Psoas muscle (tissue), 8 donors: ENCODE results near the gene DAB2IP. TPM values are rescaled to one million over a fixed set of nuclear protein-coding genes. Genes with fewer than 3 reads are reported as not detected.
A peak's percentile ranks its signal among the peaks of the same experiment; 100 is the strongest.

Experiments used
- ATAC-seq, 4 donors: fragments of 200-7000 bp; cut with Tn5 transposase; one replicate each; pipeline ENCODE4 v1.9.1; 2020; ENCODE audit warnings: moderate library complexity in 3 of 4, mild to moderate bottlenecking in 2 of 4
- DNase-seq, 2 donors: peaks; one replicate each; pipeline ENCODE4 v3.0.0-alpha.2; 2020
- H3K27ac ChIP-seq: fragments of 200-600 bp; one replicate; pipeline ENCODE4 v1.8.0; 2022
- H3K27me3 ChIP-seq, 3 donors: fragments of 200-600 bp in 1 of 3; one replicate each; pipeline versions ENCODE4 v1.6.1 to v1.8.0; 2013 to 2022; ENCODE audit warnings: low read length in 2 of 3, mild to moderate bottlenecking in 2 of 3, moderate library complexity in 1 of 3; ENCODE audit not compliant: insufficient read depth in 3 of 3
- H3K36me3 ChIP-seq, 2 donors: fragments of 200-600 bp in 1 of 2; one replicate each; pipeline versions ENCODE4 v1.6.1 to v1.8.0; 2013 to 2022; ENCODE audit warnings: low read depth in 1 of 2, mild to moderate bottlenecking in 1 of 2, moderate library complexity in 1 of 2; ENCODE audit not compliant: insufficient read depth in 1 of 2
- H3K4me1 ChIP-seq: fragments of 200-600 bp; one replicate; pipeline ENCODE4 v1.8.0; 2022
- H3K4me3 ChIP-seq: fragments of 200-600 bp; one replicate; pipeline ENCODE4 v1.8.0; 2022; ENCODE audit warnings: mild to moderate bottlenecking
- H3K9me3 ChIP-seq: fragments of 200-600 bp; one replicate; pipeline ENCODE4 v1.8.0; 2022
- WGBS, 3 donors: extraction: QIAGEN DNeasy Blood & Tissue Kit; methylation state at CpG; one replicate each; pipeline versions ENCODE4 v1.1.6 to v1.1.7; 2013; 5-methylcytosine and 5-hydroxymethylcytosine counted together
- intact Hi-C, 2 donors: fragments of 100-400 bp; cut with DNase I; formaldehyde crosslinking; loops; one replicate each; pipeline versions ENCODE4 v1.11.0 to v1.14.2; 2022
- polyA plus RNA-seq, 3 donors: library from polyadenylated mRNA; stranded (reverse); fragments of 200-250 nt; gene quantifications; one replicate each; pipeline ENCODE4 v1.2.3, GENCODE V29; 2013
- total RNA-seq, 4 donors: library from RNA; stranded (reverse); fragmentation: NEBNext Ultra II Directional in 2 of 4; extraction: Animal tissue kit (Norgen Biotek cat#: 25700) in 2 of 4; gene quantifications; one replicate each; pipeline versions ENCODE4 v1.2.1 to v1.2.4, GENCODE V29; 2021 to 2023
- TF ChIP-seq, protein P1 (sequence below): fragments of 200-600 bp; IDR thresholded peaks from one replicate; pipeline ENCODE4 v1.8.0; 2022; ENCODE audit warnings: antibody characterized with exemption
- donor health status: healthy with polysubstance abuse.
- donor health status: DM: no; HTN: no; CAD: no; lungs with moderate emphysema.
- donor health status: Bipolar disorder and iron deficiency.
- donor health status: healthy.
- donor health status: DM: yes; HTN: yes; CAD: no.
- donor health status: DM: no; HTN: no; CAD: no.
- donor health status: DM: no; HTN: no; CAD: no.
- donor health status: DM: yes; HTN: yes; CAD: no.

Gene DAB2IP
- total and polyA plus RNA-seq, 7 donors = 14.1 to 66.2 (median 33.4) TPM

DNA sequence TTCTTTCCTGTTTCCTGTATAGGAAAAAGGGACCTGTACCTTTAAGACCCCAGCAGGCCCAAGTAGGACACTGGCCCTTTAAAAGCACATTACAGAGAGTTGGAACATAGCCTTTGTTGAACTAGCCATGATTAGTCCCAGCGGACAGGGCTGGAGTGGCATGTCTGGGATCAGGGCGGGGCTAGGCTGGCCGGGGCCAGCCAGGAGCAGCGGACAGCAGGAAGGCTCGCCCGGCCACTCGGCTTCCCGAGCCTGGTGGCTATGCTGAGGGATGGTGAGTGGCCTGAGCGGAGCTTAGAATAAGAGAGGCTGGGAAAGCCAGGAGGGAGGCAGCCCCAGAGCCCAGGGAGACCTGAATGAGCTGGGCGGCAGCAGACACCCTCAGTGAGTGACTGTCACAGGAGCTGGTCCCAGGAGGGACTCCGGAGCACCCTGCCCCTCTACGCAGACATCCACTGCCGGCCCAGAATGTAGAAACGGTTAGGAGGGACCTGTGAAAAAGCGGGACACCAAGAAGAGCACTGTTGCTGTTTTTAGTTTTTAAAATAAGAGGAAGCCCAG, 92.1 kb downstream of the DAB2IP start:
- H3K4me3 ChIP-seq = peak overlapping the region; percentile 62
- 1 to 6% (median 2%) methylated on average over 15 of the region's 15 CpGs for WGBS, 3 donors
- peak; percentile 87 to 93 for DNase-seq
- intact Hi-C loops = loop anchor here in 1 of 2 donors (5.0 kb wide), 1 partner anchor 244 kb away; no protein-coding TSS in a partner anchor
- no peaks in the 10 kb centered on the region for H3K27me3 ChIP-seq
- peak overlapping the region; percentile 87 for H3K27ac ChIP-seq
- TF ChIP-seq, protein P1, sequence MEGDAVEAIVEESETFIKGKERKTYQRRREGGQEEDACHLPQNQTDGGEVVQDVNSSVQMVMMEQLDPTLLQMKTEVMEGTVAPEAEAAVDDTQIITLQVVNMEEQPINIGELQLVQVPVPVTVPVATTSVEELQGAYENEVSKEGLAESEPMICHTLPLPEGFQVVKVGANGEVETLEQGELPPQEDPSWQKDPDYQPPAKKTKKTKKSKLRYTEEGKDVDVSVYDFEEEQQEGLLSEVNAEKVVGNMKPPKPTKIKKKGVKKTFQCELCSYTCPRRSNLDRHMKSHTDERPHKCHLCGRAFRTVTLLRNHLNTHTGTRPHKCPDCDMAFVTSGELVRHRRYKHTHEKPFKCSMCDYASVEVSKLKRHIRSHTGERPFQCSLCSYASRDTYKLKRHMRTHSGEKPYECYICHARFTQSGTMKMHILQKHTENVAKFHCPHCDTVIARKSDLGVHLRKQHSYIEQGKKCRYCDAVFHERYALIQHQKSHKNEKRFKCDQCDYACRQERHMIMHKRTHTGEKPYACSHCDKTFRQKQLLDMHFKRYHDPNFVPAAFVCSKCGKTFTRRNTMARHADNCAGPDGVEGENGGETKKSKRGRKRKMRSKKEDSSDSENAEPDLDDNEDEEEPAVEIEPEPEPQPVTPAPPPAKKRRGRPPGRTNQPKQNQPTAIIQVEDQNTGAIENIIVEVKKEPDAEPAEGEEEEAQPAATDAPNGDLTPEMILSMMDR = peak; percentile 25
- ATAC-seq = peak; percentile 85 to 89 (median 88)
- H3K36me3 ChIP-seq = no peaks in the 10 kb centered on the region
- H3K9me3 ChIP-seq = no peaks in the 10 kb centered on the region
- peaks cover 89% of the 10 kb centered on the region for H3K4me1 ChIP-seq

DNA sequence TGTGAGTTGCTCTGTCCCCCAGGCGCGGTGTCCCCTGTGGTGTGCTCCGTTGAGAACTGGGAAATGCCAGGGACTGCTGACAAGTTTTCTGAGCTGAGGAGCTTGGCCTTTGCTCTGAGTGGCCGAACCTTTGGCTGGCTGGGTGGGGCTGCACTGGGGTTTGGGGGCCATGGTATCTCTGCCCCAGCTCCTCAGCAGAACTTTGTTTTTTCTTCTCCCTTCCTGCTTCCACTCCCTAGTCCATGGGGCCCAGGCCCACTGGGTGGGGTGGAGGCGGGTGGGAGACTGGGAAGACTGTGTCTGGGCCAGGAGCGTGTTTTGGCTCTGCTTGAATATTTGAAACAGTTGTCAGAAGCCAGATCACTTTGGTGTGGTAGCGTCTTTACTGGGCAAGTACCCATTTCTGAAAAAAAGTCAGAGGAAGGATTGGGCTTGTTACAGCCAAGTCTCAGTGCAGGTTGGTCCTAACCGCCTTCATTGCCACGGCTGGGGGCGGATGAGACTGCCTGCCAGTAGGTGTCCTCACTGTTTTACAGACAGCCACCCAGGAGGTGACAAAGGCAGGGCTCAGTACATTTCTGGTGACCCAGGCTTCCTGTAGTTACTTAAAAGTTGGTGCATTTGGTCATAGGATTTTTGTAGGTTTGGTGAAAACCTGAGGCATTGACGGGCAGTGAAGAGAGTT, 92.7 kb downstream of the DAB2IP start:
- H3K27me3 ChIP-seq = no peaks in the 10 kb centered on the region
- no peaks in the 10 kb centered on the region for H3K9me3 ChIP-seq
- H3K4me3 ChIP-seq = peak overlapping the region; percentile 62
- H3K27ac ChIP-seq = peak overlapping the region; percentile 87
- intact Hi-C loops = loop anchor here in 1 of 2 donors (5.0 kb wide), 1 partner anchor 243 kb away; no protein-coding TSS in a partner anchor
- H3K36me3 ChIP-seq = no peaks in the 10 kb centered on the region
- DNase-seq (peak; percentile 65 to 74), ATAC-seq (peak; percentile 60 to 78 (median 68))
- TF ChIP-seq, protein P1 = peak; percentile 60
- 5 to 18% (median 8%) methylated on average over 11 of the region's 11 CpGs for WGBS, 3 donors
- H3K4me1 ChIP-seq = peaks cover 89% of the 10 kb centered on the region

DNA sequence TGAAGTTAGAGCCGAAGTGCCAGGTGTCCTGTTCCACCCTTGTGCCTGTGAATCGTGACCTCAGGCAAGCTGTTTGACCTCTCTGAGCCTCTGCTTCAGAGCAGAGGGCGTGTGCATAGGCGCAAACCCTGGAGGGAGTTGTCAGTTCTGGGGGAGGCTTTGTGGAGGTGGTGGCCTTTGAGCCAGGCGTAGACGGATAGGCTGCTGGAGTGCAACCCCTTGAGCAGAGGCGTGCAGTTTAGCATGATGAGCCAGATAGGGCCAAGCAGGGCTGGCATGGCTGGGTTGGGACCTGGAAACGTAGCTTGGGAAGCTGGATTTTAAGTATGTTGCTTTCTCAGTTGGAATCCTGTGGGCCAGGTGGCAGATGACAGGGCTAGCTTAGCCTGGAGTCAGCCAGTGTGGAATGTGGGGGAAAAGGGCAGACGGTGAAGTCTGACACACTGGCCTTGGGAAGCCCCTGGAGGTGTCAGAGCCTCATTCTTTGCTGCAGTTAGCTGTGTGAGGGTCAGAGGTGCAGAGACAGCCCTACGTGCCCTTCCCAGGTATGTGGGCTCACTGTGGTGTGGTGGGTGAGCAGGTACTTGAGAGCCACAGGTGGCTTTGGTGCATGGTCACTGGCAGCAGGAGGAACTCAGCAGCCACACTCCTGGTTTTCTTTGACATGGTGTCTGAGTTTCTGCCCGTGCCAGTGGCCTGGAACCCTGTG, 93.4 kb downstream of the DAB2IP start:
- no peaks in the 10 kb centered on the region for H3K36me3 ChIP-seq
- intact Hi-C loops = loop anchor here in 1 of 2 donors (5.0 kb wide), 1 partner anchor 242 kb away; no protein-coding TSS in a partner anchor
- no peaks in the 10 kb centered on the region for H3K9me3 ChIP-seq
- TF ChIP-seq, protein P1 = no peak
- DNase-seq = no peak
- peak overlapping the region; percentile 62 for H3K4me3 ChIP-seq
- H3K27me3 ChIP-seq = no peaks in the 10 kb centered on the region
- H3K4me1 ChIP-seq = peaks cover 89% of the 10 kb centered on the region
- 40 to 55% (median 44%) methylated on average over 11 of the region's 11 CpGs for WGBS, 3 donors
- ATAC-seq = no peak
- peak overlapping the region; percentile 87 for H3K27ac ChIP-seq

DNA sequence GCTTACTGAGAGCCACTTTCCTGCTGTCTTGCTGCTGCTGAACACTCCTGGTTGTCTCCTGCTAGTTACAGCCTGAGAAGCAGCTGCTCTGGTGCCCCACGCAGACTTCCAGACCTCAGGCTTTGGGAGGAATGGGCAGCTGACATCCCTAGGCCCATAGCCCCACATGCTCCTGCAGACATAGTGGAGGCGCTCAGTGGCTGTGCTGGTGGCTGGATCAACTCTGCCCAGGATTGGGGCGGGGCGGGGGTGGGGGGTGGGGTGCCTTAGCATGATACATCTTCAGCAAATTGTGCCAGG, 93.9 kb downstream of the DAB2IP start:
- WGBS, 3 donors = 76 to 92% (median 81%) methylated on average over 4 of the region's 4 CpGs
- Histone ChIP-seq H3K4me1 (peaks cover 89% of the 10 kb centered on the region), H3K36me3 (no peaks in the 10 kb centered on the region), H3K9me3 (no peaks in the 10 kb centered on the region), H3K27ac (no peak overlapping the region), H3K4me3 (peak overlapping the region; percentile 62), H3K27me3 (no peaks in the 10 kb centered on the region)
- DNase-seq (no peak), ATAC-seq (no peak)
- TF ChIP-seq, protein P1 = no peak
- intact Hi-C loops = no loop called here
